VCaP (cell line): Measurements from ENCODE around the gene ZNF768.
A peak's percentile ranks its signal among the peaks of the same experiment; 100 is the strongest.
"Not testable (repeated sequence)": the region's sequence is repeated elsewhere in the genome, so short reads cannot be mapped to it uniquely, and the experiment has no call there.

Source experiments
- H3K27ac ChIP-seq: fragments of 450-650 bp; 2 replicates; pipeline ENCODE4 v1.5.1; 2017
- CTCF ChIP-seq: fragments of 450-650 bp; conservative IDR thresholded peaks from 2 replicates; pipeline ENCODE4 v1.5.1; 2017; ENCODE audit warnings: mild to moderate bottlenecking, moderate library complexity

Gene ZNF768

GRCh38 chr16:30541502-30542329, 15.3 kb upstream of the ZNF768 start:
- no peak overlapping the region for H3K27ac ChIP-seq
- no peak for TF ChIP-seq CTCF

GRCh38 chr16:30540916-30541464, 14.6 kb upstream of the ZNF768 start:
- H3K27ac ChIP-seq = not testable (repeated sequence)

- H3K27ac ChIP-seq = not testable (repeated sequence)
Measured at GRCh38 chr16:30539986-30540526, 13.7 kb upstream of the ZNF768 start.

- TF ChIP-seq CTCF = no peak
- H3K27ac ChIP-seq = no peak overlapping the region
Measured at GRCh38 chr16:30539000-30539964, 12.9 kb upstream of the ZNF768 start.

- H3K27ac ChIP-seq = not testable (repeated sequence)
Measured at GRCh38 chr16:30536391-30537024, 10.1 kb upstream of the ZNF768 start.

- peak; percentile 63 for TF ChIP-seq CTCF
Measured at GRCh38 chr16:30535777-30536190, 9.4 kb upstream of the ZNF768 start.

GRCh38 chr16:30535106-30535776, 8.9 kb upstream of the ZNF768 start:
- H3K27ac ChIP-seq = peak overlapping the region; percentile 87
- no peak for TF ChIP-seq CTCF

More at GRCh38 chr16:30535777-30536190, 9.4 kb upstream of the ZNF768 start:
- peak overlapping the region; percentile 87 for H3K27ac ChIP-seq

- peak within 1 kb of the TSS; percentile 87 for H3K27ac ChIP-seq
- TF ChIP-seq CTCF = no peak
Measured at GRCh38 chr16:30534368-30535105, 8.2 kb upstream of the ZNF768 start, which contains the start of gene ZNF747. Gene ZNF747, minus strand, starts transcription at chr16:30534858. Its CDS starts 179 bp downstream, at chr16:30534679.
